Measurements from ENCODE around the gene NME7. TPM values are rescaled to one million over a fixed set of nuclear protein-coding genes. Genes with fewer than 3 reads are reported as not detected.

Gene NME7
- total RNA-seq, 1 donor from 2014 or later = 18.6 TPM

- Mint-ChIP-seq H3K4me3 (ENCODE audit: unreplicated experiment) (no peak overlapping the region), H3K27ac (ENCODE audit: unreplicated experiment) (no peak overlapping the region), H3K27me3 (ENCODE audit: unreplicated experiment) (no peaks in the 10 kb centered on the region), H3K36me3 (ENCODE audit: unreplicated experiment) (no peaks in the 10 kb centered on the region), H3K9me3 (ENCODE audit: unreplicated experiment) (no peaks in the 10 kb centered on the region), H3K4me1 (ENCODE audit: low read depth, unreplicated experiment) (no peaks in the 10 kb centered on the region)
- no peak for TF ChIP-seq CTCF (IDR thresholded peaks at IDR 0.05; ENCODE audit: partially characterized antibody, unreplicated experiment)
- DNase-seq = no peak
Observed at GRCh38 chr1:169150641-169151337, 216.8 kb downstream of the NME7 start.

GRCh38 chr1:169149555-169150286 lies 217.9 kb downstream of the NME7 start:
- no peaks in the 10 kb centered on the region for H3K36me3 Mint-ChIP-seq (ENCODE audit: unreplicated experiment)
- no peaks in the 10 kb centered on the region for H3K4me1 Mint-ChIP-seq (ENCODE audit: low read depth, unreplicated experiment)
- H3K9me3 Mint-ChIP-seq (ENCODE audit: unreplicated experiment) = no peaks in the 10 kb centered on the region
- H3K4me3 Mint-ChIP-seq (ENCODE audit: unreplicated experiment) = no peak overlapping the region
- H3K27ac Mint-ChIP-seq (ENCODE audit: unreplicated experiment) = no peak overlapping the region
- no peaks in the 10 kb centered on the region for H3K27me3 Mint-ChIP-seq (ENCODE audit: unreplicated experiment)
- no peak for TF ChIP-seq CTCF (IDR thresholded peaks at IDR 0.05; ENCODE audit: partially characterized antibody, unreplicated experiment)
- DNase-seq = no peak

GRCh38 chr1:169148472-169149252 lies 218.9 kb downstream of the NME7 start:
- Mint-ChIP-seq H3K4me1 (ENCODE audit: low read depth, unreplicated experiment) (no peaks in the 10 kb centered on the region), H3K4me3 (ENCODE audit: unreplicated experiment) (no peak overlapping the region), H3K9me3 (ENCODE audit: unreplicated experiment) (no peaks in the 10 kb centered on the region), H3K27ac (ENCODE audit: unreplicated experiment) (no peak overlapping the region), H3K27me3 (ENCODE audit: unreplicated experiment) (peaks cover 2% of the 10 kb centered on the region), H3K36me3 (ENCODE audit: unreplicated experiment) (no peaks in the 10 kb centered on the region)
- TF ChIP-seq CTCF (IDR thresholded peaks at IDR 0.05; ENCODE audit: partially characterized antibody, unreplicated experiment) = no peak
- DNase-seq = no peak

- no peak for TF ChIP-seq CTCF (IDR thresholded peaks at IDR 0.05; ENCODE audit: partially characterized antibody, unreplicated experiment)
- Mint-ChIP-seq H3K9me3 (ENCODE audit: unreplicated experiment) (no peaks in the 10 kb centered on the region), H3K27ac (ENCODE audit: unreplicated experiment) (no peak overlapping the region)
Observed at GRCh38 chr1:169146576-169147214, 220.9 kb downstream of the NME7 start.

More at GRCh38 chr1:169146576-169147214, 220.9 kb downstream of the NME7 start:
- DNase-seq = no peak
- Mint-ChIP-seq H3K4me3 (ENCODE audit: unreplicated experiment) (no peak overlapping the region), H3K4me1 (ENCODE audit: low read depth, unreplicated experiment) (peaks cover 3% of the 10 kb centered on the region), H3K36me3 (ENCODE audit: unreplicated experiment) (no peaks in the 10 kb centered on the region), H3K27me3 (ENCODE audit: unreplicated experiment) (peaks cover 2% of the 10 kb centered on the region)

All from glutamatergic neuron (in vitro differentiated cells).